Neural crest cell (in vitro differentiated cells): ENCODE results near the gene SMOC2. TPM values are rescaled to one million over a fixed set of nuclear protein-coding genes. Genes with fewer than 3 reads are reported as not detected.

ENCODE experiments used
- DNase-seq: peaks from one replicate; pipeline ENCODE4 v3.0.0; 2021; ENCODE audit warnings: low read depth, mixed read lengths, low spot score
- H3K27ac Mint-ChIP-seq: one replicate; pipeline ENCODE4 v1.8.0; 2021; ENCODE audit warnings: mild to moderate bottlenecking, mixed read lengths; ENCODE audit not compliant: unreplicated experiment
- H3K27me3 Mint-ChIP-seq: 2 replicates; pipeline ENCODE4 v1.8.0; 2021; ENCODE audit warnings: low read depth, mild to moderate bottlenecking, mixed read lengths
- H3K36me3 Mint-ChIP-seq: 2 replicates; pipeline ENCODE4 v1.8.0; 2021; ENCODE audit warnings: low read depth, mild to moderate bottlenecking, mixed read lengths
- H3K4me1 Mint-ChIP-seq: 2 replicates; pipeline ENCODE4 v1.8.0; 2021; ENCODE audit warnings: mixed read lengths
- H3K4me3 Mint-ChIP-seq: one replicate; pipeline ENCODE4 v1.8.0; 2021; ENCODE audit warnings: mild to moderate bottlenecking, mixed read lengths
- H3K9me3 Mint-ChIP-seq: 2 replicates; pipeline ENCODE4 v1.8.0; 2021; ENCODE audit warnings: mixed read lengths
- CTCF ChIP-seq: fragments of 200-600 bp; sonication (generic); conservative IDR thresholded peaks from 2 replicates; pipeline ENCODE4 v1.5.0; 2021; ENCODE audit warnings: antibody characterized with exemption, mild to moderate bottlenecking
- total RNA-seq: library from RNA; stranded (reverse); gene quantifications from 2 replicates; pipeline ENCODE4 v1.2.1, GENCODE V29; 2021

SMOC2 gene
- total RNA-seq, 1 donor from 2014 or later: 0.23 TPM

GRCh38 chr6:168555618-168556273 is 114.8 kb downstream of the SMOC2 start:
- TF ChIP-seq CTCF: no peak
- no peaks in the 10 kb centered on the region for H3K9me3 Mint-ChIP-seq
- H3K4me3 Mint-ChIP-seq: no peak overlapping the region
- H3K27ac Mint-ChIP-seq: no peak overlapping the region
- DNase-seq: no peak
- H3K4me1 Mint-ChIP-seq: no peaks in the 10 kb centered on the region
- H3K36me3 Mint-ChIP-seq: no peaks in the 10 kb centered on the region
- no peaks in the 10 kb centered on the region for H3K27me3 Mint-ChIP-seq

- no peaks in the 10 kb centered on the region for H3K9me3 Mint-ChIP-seq
- H3K27me3 Mint-ChIP-seq: no peaks in the 10 kb centered on the region
- DNase-seq: no peak
- H3K27ac Mint-ChIP-seq: no peak overlapping the region
- TF ChIP-seq CTCF: no peak
- no peak overlapping the region for H3K4me3 Mint-ChIP-seq
- no peaks in the 10 kb centered on the region for H3K4me1 Mint-ChIP-seq
- no peaks in the 10 kb centered on the region for H3K36me3 Mint-ChIP-seq
Observed at GRCh38 chr6:168557512-168557911, 116.5 kb downstream of the SMOC2 start.

- Mint-ChIP-seq H3K9me3 (no peaks in the 10 kb centered on the region), H3K36me3 (no peaks in the 10 kb centered on the region), H3K27me3 (no peaks in the 10 kb centered on the region), H3K4me3 (no peak overlapping the region), H3K27ac (no peak overlapping the region), H3K4me1 (no peaks in the 10 kb centered on the region)
- no peak for DNase-seq
- TF ChIP-seq CTCF: no peak
Observed at GRCh38 chr6:168558686-168559085, 117.7 kb downstream of the SMOC2 start.

- TF ChIP-seq CTCF: no peak
- H3K9me3 Mint-ChIP-seq: no peaks in the 10 kb centered on the region
- no peak overlapping the region for H3K4me3 Mint-ChIP-seq
- no peak for DNase-seq
- no peaks in the 10 kb centered on the region for H3K4me1 Mint-ChIP-seq
- H3K27me3 Mint-ChIP-seq: no peaks in the 10 kb centered on the region
- no peak overlapping the region for H3K27ac Mint-ChIP-seq
- H3K36me3 Mint-ChIP-seq: no peaks in the 10 kb centered on the region
Observed at GRCh38 chr6:168559574-168560098, 118.7 kb downstream of the SMOC2 start.

GRCh38 chr6:168560126-168560525 is 119.1 kb downstream of the SMOC2 start:
- no peaks in the 10 kb centered on the region for H3K4me1 Mint-ChIP-seq
- H3K4me3 Mint-ChIP-seq: no peak overlapping the region

More at GRCh38 chr6:168560126-168560525, 119.1 kb downstream of the SMOC2 start:
- Mint-ChIP-seq H3K27ac (no peak overlapping the region), H3K9me3 (no peaks in the 10 kb centered on the region), H3K27me3 (no peaks in the 10 kb centered on the region), H3K36me3 (no peaks in the 10 kb centered on the region)
- no peak for TF ChIP-seq CTCF
- no peak for DNase-seq
